Nephron (organoid): ENCODE results near the gene GPR63.

Experiments
- H3K27ac Mint-ChIP-seq, 3 experiments: 2 replicates each; pipeline ENCODE4 v1.8.0; 2020; ENCODE audit warnings: mixed read lengths in 3 of 3, mild to moderate bottlenecking in 2 of 3, moderate library complexity in 1 of 3
- H3K27me3 Mint-ChIP-seq: 2 replicates; pipeline ENCODE4 v1.8.0; 2021; ENCODE audit warnings: low read depth, mild to moderate bottlenecking, moderate library complexity, mixed read lengths
- H3K36me3 Mint-ChIP-seq: 2 replicates; pipeline ENCODE4 v1.8.0; 2020; ENCODE audit warnings: low read depth, mixed read lengths
- H3K4me1 Mint-ChIP-seq: 2 replicates; pipeline ENCODE4 v1.8.0; 2020; ENCODE audit warnings: mixed read lengths
- H3K4me3 Mint-ChIP-seq, 3 experiments: 2 replicates each; pipeline ENCODE4 v1.8.0; 2020; ENCODE audit warnings: mild to moderate bottlenecking in 3 of 3, mixed read lengths in 3 of 3, moderate library complexity in 2 of 3
- H3K9me3 Mint-ChIP-seq: 2 replicates; pipeline ENCODE4 v1.8.0; 2020; ENCODE audit warnings: mixed read lengths
- TF ChIP-seq, protein P1 (sequence below), 3 experiments: fragments of 200-600 bp; sonication (generic); IDR thresholded peaks; one replicate each; pipeline ENCODE4 v1.5.0; 2021; ENCODE audit warnings: antibody characterized with exemption in 3 of 3; ENCODE audit not compliant: unreplicated experiment in 3 of 3

GPR63 gene

DNA sequence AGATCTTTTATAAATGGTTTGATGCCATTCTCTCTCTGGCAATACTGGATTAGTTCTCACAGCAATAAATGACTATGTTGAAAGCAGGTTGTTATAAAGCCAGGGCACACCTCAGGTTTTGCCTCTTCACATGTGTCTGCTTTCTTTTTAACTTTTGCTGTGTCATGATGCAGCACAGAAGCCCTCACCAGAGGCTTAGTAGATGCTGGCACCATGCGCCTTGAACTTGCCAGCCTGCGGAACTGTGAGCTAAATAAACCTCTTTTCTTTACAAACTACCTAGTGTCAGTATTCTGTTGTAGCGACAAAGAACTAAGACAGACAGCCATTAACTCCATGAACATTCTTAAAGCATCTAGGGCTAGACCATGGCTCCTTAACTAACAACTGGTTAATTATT lies 15.3 kb upstream of the GPR63 start:
- TF ChIP-seq, protein P1, sequence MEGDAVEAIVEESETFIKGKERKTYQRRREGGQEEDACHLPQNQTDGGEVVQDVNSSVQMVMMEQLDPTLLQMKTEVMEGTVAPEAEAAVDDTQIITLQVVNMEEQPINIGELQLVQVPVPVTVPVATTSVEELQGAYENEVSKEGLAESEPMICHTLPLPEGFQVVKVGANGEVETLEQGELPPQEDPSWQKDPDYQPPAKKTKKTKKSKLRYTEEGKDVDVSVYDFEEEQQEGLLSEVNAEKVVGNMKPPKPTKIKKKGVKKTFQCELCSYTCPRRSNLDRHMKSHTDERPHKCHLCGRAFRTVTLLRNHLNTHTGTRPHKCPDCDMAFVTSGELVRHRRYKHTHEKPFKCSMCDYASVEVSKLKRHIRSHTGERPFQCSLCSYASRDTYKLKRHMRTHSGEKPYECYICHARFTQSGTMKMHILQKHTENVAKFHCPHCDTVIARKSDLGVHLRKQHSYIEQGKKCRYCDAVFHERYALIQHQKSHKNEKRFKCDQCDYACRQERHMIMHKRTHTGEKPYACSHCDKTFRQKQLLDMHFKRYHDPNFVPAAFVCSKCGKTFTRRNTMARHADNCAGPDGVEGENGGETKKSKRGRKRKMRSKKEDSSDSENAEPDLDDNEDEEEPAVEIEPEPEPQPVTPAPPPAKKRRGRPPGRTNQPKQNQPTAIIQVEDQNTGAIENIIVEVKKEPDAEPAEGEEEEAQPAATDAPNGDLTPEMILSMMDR (IDR thresholded peaks at IDR 0.05; ENCODE audit: unreplicated experiment in 3 of 3): no peak
- Mint-ChIP-seq H3K36me3 (no peaks in the 10 kb centered on the region), H3K27me3 (no peaks in the 10 kb centered on the region), H3K27ac (no peak overlapping the region), H3K4me1 (peaks cover 11% of the 10 kb centered on the region), H3K4me3 (no peak overlapping the region), H3K9me3 (peaks cover 8% of the 10 kb centered on the region)

DNA sequence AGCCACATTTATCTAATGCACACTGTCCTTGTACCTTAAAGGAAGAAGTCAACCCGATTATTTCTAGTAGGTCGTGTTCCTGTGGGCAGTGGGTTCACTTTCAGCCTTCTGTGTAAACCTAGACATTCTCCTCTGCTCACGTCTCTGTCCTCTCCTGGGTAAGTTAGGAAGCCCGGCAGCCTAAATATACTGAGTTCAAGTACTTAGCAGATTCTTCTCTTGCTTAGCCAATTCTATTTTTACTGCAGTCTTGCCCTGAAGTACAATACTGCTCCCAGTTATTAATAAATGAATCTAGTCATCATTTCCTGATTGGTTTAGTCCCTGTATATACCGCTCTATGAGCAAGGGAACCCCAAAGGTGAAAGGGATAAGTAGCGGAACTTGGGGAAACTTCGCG lies 14.6 kb upstream of the GPR63 start:
- H3K4me1 Mint-ChIP-seq: peaks cover 3% of the 10 kb centered on the region
- H3K27ac Mint-ChIP-seq: no peak overlapping the region
- peaks cover 15% of the 10 kb centered on the region for H3K9me3 Mint-ChIP-seq
- TF ChIP-seq, protein P1 (IDR thresholded peaks at IDR 0.05; ENCODE audit: unreplicated experiment in 3 of 3): no peak
- H3K27me3 Mint-ChIP-seq: no peaks in the 10 kb centered on the region
- no peaks in the 10 kb centered on the region for H3K36me3 Mint-ChIP-seq
- H3K4me3 Mint-ChIP-seq: no peak overlapping the region

DNA sequence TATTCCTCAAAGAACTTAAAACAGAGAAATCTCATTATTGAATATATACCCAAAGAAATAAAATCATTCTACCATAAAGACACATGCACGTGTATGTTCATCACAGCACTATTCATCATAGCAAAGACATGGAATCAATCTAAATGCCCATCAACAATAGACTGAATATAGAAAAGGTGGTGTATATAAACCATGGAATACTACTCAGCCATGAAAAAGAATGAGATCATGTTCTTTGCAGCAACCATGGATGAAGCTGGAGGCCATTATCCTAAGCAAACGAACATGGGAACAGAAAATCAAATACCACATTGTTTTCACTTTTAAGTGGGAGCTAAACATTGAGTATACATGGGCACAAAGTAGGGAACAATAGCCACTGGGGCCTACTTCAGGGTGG lies 12.3 kb upstream of the GPR63 start:
- Mint-ChIP-seq H3K9me3 (peaks cover 35% of the 10 kb centered on the region), H3K4me3 (no peak overlapping the region), H3K27me3 (peaks cover 4% of the 10 kb centered on the region), H3K4me1 (no peaks in the 10 kb centered on the region), H3K36me3 (no peaks in the 10 kb centered on the region), H3K27ac (no peak overlapping the region)
- TF ChIP-seq, protein P1 (IDR thresholded peaks at IDR 0.05; ENCODE audit: unreplicated experiment in 3 of 3): no peak

DNA sequence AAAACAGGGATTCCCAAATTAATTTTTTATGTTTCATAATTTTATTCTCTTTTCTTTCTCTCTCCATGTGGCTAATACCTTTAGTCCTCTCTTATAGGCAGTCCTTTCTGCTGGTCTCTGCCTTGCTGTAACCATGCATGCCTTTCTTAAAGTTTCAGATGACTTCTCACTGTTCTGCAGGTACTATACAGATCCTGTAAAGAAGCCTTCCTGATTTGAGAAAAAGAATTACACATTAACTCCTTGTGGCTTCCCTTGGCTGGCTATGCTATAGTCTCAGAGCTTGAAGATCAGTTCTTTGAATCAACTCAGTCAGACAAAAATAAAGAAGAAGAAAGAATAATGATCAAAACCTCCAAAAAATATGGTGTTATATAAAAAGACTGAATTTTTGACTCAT lies 7.3 kb upstream of the GPR63 start:
- Mint-ChIP-seq H3K36me3 (no peaks in the 10 kb centered on the region), H3K4me1 (no peaks in the 10 kb centered on the region)

DNA sequence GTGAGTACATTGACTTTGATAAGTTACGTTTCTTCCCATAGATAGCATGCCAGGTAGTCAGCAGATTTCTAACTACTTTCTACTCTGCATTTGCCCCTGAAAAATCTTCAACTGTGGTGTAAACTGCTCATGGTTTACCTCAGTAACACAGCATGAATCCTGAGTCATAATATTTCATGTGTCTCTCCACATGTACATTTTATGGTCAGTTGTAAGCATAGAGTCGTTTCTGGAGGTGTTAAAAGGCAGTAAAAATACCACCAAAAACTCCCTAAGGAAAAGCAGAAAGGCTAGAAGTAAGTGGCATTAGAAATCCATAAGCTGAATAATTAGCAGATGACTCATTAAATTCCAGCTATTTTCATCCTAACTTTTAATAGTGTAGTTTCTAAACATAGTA lies 4.1 kb upstream of the GPR63 start:
- Mint-ChIP-seq H3K4me3 (no peak overlapping the region), H3K4me1 (peaks cover 4% of the 10 kb centered on the region), H3K27ac (no peak overlapping the region), H3K36me3 (no peaks in the 10 kb centered on the region), H3K27me3 (peaks cover 28% of the 10 kb centered on the region), H3K9me3 (peaks cover 20% of the 10 kb centered on the region)
- TF ChIP-seq, protein P1 (IDR thresholded peaks at IDR 0.05; ENCODE audit: unreplicated experiment in 3 of 3): no peak

More for the DNA sequence above, 7.3 kb upstream of the GPR63 start:
- TF ChIP-seq, protein P1 (IDR thresholded peaks at IDR 0.05; ENCODE audit: unreplicated experiment in 3 of 3): no peak
- Mint-ChIP-seq H3K27me3 (peaks cover 6% of the 10 kb centered on the region), H3K4me3 (no peak overlapping the region), H3K27ac (no peak overlapping the region), H3K9me3 (peaks cover 40% of the 10 kb centered on the region)

DNA sequence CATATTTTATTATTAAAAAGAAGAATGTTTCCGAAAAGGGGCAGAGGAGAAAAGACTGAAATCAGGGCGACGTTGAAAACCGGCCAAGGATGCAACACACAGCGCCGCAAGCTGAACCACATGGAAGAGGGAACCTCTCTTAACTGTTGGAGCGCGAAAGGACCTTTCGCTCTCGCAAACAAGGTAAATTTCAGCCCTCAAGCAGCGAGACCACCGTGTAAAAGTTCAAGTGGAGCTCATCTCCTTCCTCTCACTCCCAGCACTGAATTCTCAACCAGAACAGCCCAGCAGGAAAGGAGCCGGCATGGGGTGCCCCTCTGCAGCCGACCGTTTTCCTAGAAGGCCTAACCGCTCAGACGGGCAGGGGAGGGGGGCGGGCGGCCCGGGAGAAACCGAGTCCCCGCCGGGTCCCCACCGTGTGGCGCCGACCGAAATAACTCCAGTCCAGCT lies 621 bp downstream of the GPR63 start:
- Mint-ChIP-seq H3K4me1 (peaks cover 17% of the 10 kb centered on the region), H3K4me3 (peak overlapping the region; percentile 93 to 100 (median 96))
- TF ChIP-seq, protein P1 (IDR thresholded peaks at IDR 0.05; ENCODE audit: unreplicated experiment in 3 of 3): no peak

More for the DNA sequence above, 621 bp downstream of the GPR63 start:
- Mint-ChIP-seq H3K27ac (peak overlapping the region; percentile 44 to 80 (median 64)), H3K27me3 (peaks cover 30% of the 10 kb centered on the region), H3K9me3 (no peaks in the 10 kb centered on the region), H3K36me3 (no peaks in the 10 kb centered on the region)
